GM12891 (cell line): ENCODE measurements around the gene APLP2.

Experiments
- POLR2A ChIP-seq: IDR thresholded peaks from 2 replicates; pipeline ENCODE4 v1.6.1; 2011; ENCODE audit warnings: low read depth, low read length, control low read depth
- POLR2AphosphoS5 ChIP-seq: IDR thresholded peaks from 2 replicates; pipeline ENCODE4 v1.6.1; 2011; ENCODE audit warnings: low read depth, low read length, control low read depth
- SPI1 ChIP-seq: IDR thresholded peaks from 2 replicates; pipeline ENCODE4 v1.6.1; 2011; ENCODE audit warnings: low read depth, low read length, control low read depth
- TAF1 ChIP-seq: IDR thresholded peaks from 2 replicates; pipeline ENCODE4 v1.6.1; 2011; ENCODE audit warnings: low read depth, low read length, control low read depth

- no peak for TF ChIP-seq POLR2AphosphoS5
- no peak for TF ChIP-seq TAF1
- TF ChIP-seq POLR2A, result no peak
- no peak for TF ChIP-seq SPI1
Observed at GRCh38 chr11:130061017-130061416, 8.7 kb upstream of the APLP2 start.
